Hindlimb muscle (tissue), 1 donor: ENCODE measurements around the gene C2orf15. TPM values are rescaled to one million over a fixed set of nuclear protein-coding genes. Genes with fewer than 3 reads are reported as not detected.
"Not testable (repeated sequence)": the region's sequence is repeated elsewhere in the genome, so short reads cannot be mapped to it uniquely, and the experiment has no call there.

Source experiments
- DNase-seq: peaks from one replicate; pipeline ENCODE4 v3.0.0-alpha.2; 2013
- polyA plus RNA-seq: library from polyadenylated mRNA; unstranded; fragments of 120-200 nt; gene quantifications from one replicate; pipeline ENCODE4 v1.2.1, GENCODE V29; 2013; ENCODE audit not compliant: insufficient read length

The C2orf15 gene
- polyA plus RNA-seq, 1 donor, result 0.56 TPM

GRCh38 chr2:99169534-99169933, 28.0 kb downstream of the C2orf15 start:
- no peak for DNase-seq

- DNase-seq, result no peak
Measured at GRCh38 chr2:99171377-99172140, 30.1 kb downstream of the C2orf15 start.

- peak; percentile 95 for DNase-seq
Measured at GRCh38 chr2:99180755-99181623, 39.5 kb downstream of the C2orf15 start, which contains the start of the genes MITD1 and MRPL30. MITD1 (minus strand) TSS chr2:99181058; CDS start chr2:99180981, 77 bp downstream. MRPL30 (plus strand) TSS chr2:99181184; CDS start chr2:99186204, 5,020 bp downstream.

- DNase-seq, result no peak
Measured at GRCh38 chr2:99181624-99182000, 40.1 kb downstream of the C2orf15 start.

GRCh38 chr2:99183025-99183424, 41.5 kb downstream of the C2orf15 start:
- no peak for DNase-seq

GRCh38 chr2:99184811-99185210, 43.3 kb downstream of the C2orf15 start:
- no peak for DNase-seq

GRCh38 chr2:99187011-99187410, 45.5 kb downstream of the C2orf15 start:
- DNase-seq, result no peak

GRCh38 chr2:99188357-99188756, 46.9 kb downstream of the C2orf15 start:
- no peak for DNase-seq

- no peak for DNase-seq
Measured at GRCh38 chr2:99190548-99190947, 49.0 kb downstream of the C2orf15 start.

GRCh38 chr2:99192364-99192763, 50.9 kb downstream of the C2orf15 start:
- DNase-seq, result not testable (repeated sequence)

- no peak for DNase-seq
Measured at GRCh38 chr2:99198103-99198841, 56.8 kb downstream of the C2orf15 start.

GRCh38 chr2:99200076-99200800, 58.7 kb downstream of the C2orf15 start:
- no peak for DNase-seq

Other genes starting within 250 kb of the C2orf15 start
- gene CRACDL, start 205.5 kb upstream of the C2orf15 start, polyA plus RNA-seq, result 2.0 TPM
- gene TSGA10, start 13.2 kb downstream of the C2orf15 start, polyA plus RNA-seq, result 2.7 TPM
- 8.2 TPM for gene LIPT1, start 13.3 kb downstream of the C2orf15 start, polyA plus RNA-seq
- gene MITD1, start 39.4 kb downstream of the C2orf15 start, polyA plus RNA-seq, result 22.2 TPM
- 37.1 TPM for gene MRPL30, start 39.5 kb downstream of the C2orf15 start, polyA plus RNA-seq
- 0.25 TPM for gene LYG2, start 114.0 kb downstream of the C2orf15 start, polyA plus RNA-seq
- gene LYG1, start 159.5 kb downstream of the C2orf15 start, polyA plus RNA-seq, result 2.4 TPM
- 20.1 TPM for gene TXNDC9, start 194.6 kb downstream of the C2orf15 start, polyA plus RNA-seq
- 45.2 TPM for gene EIF5B, start 195.7 kb downstream of the C2orf15 start, polyA plus RNA-seq